Measurements from ENCODE around the gene CRACR2B.
A peak's percentile ranks its signal among the peaks of the same experiment; 100 is the strongest.

CRACR2B gene

DNA sequence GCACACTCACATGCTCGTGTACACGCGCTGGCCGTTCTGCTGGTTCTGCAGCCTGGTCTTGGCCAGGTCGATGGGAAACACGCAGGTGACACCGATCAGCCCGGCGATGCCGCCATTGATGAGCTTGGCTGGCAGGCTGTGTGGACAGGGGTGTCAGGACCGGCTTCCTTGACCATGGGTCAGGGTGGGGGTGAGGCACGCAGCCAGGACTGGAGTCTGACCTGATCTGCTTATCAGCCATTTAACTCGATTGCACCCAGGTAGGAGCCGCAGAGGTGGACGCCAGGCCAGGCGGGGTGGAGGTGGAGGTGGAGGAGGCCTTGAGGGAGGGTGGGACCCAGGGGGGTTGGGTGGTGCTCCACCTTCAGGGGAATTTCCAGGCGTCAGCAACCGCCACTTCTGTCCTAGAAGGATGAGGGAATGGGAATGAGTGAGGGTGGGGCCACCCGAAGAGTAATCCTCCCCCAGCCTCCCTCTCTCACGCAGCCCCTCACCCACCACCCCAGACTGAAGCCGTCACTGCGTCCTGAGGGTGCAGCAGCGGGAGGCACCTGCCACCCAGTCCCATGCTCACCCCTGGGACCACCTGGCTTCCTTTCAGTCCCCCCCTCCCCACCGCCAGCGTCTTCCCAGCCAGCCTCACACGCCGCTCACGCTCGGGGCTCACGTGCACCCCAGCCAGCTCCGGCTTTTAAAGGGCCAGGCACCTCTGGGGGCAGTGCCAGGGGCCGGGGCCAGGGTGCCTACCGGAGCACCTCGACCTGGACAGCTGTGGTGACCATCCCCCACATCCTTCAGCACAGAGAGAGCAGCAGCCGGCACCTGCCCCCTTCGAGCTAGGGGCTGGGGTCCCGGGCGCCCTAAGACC, 32.7 kb upstream of the CRACR2B start:
- DNase-seq (ENCODE audit: low spot score) = no peak

- no peak for DNase-seq (ENCODE audit: low spot score)
Observed at GRCh38 chr11:795634-796564, 31.8 kb upstream of the CRACR2B start.

GRCh38 chr11:796565-797295, 31.0 kb upstream of the CRACR2B start:
- DNase-seq (ENCODE audit: low spot score) = no peak

DNA sequence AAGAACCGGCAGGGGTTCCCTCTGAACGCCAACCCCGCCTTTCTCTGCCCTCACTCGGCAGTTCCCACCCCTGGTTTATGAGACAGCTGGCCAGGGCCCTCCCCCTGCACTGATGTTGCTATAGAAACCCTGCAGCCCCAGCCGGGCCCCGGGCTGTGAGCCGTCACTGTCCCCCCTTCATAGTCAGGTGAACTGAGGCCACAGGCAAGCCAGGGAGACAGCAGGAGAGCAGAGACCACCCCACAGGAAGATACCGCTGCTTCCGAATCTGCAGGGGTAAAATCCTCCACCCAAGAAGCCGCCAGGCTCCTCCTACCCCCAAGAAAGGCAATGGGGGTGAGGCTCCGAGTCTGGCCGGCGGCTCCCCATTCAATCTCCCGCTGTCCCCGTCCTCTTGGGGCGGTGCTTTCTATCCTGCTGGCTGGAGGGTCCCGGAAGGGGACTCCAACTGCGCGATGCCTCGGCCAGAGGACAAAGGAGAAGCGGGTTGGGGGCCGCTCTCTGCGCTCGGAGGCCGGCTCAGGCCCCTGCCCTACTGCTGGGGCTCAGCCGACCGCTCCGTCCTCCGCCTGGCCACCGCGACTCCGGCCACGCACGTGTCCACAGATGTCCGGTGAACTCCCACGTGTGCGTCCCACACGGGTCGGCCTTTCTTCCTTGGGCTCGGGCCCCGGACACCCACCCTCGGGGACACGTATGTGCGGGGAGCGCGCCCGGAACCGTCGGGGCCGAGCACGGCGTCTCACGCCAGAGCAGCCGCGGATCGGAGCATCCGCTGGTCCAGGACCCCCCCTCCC, 30.2 kb upstream of the CRACR2B start:
- DNase-seq (ENCODE audit: low spot score) = peak; percentile 80

DNA sequence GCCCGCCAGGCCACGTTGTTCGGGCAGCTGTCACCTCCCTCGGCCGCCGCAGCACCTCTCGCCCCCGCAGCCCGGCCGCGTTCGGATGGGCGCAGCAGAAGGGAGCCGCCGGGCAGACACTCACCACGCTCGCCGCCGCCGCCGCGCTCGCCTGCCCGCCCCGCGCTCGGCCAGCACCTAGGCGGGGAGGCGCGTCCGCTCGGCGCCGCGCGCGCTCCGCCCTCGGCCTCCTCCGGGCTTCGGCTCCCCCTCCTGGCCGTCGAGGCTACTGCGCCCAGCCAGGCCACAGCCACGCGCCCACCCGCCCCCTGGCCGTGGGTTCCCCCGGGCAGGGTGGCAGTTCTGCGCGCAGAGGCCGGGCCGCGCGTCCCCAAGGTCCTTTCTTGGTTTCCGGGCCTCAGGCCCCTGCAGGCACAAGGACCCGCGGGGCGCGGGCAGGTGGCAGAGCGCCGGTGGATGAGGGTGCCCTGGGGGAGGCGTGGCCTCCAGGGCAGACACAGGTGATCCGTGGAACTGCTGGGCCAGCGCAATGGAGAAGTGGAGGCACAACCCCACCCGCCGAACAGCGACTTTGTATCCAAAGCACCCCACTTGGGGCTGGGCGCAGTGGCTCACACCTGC, 29.5 kb upstream of the CRACR2B start, which contains the start of gene SLC25A22:
SLC25A22 (minus strand) TSS at position 189 of the 621 bp plus-strand sequence. CDS start 3,275 bp downstream, outside the sequence.
- peak; percentile 91 for DNase-seq (ENCODE audit: low spot score)

GRCh38 chr11:799641-800316, 27.9 kb upstream of the CRACR2B start:
- no peak for DNase-seq (ENCODE audit: low spot score)

DNA sequence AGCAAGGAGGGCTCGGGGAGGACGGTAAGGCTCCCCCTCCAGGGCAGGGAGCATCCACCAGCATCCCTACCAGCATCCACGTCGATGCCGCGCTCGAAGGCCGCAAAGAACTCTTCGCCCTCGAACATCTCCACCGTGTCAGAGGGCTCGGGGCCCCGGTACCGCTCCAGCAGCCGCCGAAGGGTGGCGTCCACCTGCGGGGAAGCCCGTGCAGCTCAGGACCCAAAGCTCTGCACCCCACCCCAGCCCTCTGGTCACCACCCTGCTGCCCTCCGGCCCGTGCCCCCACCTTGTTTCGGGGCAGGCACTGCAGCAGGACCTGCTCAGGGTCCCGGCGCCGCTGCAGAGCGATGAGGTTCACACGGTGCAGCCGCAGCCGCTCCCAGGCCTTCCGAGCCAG, 27.2 kb upstream of the CRACR2B start:
- DNase-seq (ENCODE audit: low spot score) = no peak

DNA sequence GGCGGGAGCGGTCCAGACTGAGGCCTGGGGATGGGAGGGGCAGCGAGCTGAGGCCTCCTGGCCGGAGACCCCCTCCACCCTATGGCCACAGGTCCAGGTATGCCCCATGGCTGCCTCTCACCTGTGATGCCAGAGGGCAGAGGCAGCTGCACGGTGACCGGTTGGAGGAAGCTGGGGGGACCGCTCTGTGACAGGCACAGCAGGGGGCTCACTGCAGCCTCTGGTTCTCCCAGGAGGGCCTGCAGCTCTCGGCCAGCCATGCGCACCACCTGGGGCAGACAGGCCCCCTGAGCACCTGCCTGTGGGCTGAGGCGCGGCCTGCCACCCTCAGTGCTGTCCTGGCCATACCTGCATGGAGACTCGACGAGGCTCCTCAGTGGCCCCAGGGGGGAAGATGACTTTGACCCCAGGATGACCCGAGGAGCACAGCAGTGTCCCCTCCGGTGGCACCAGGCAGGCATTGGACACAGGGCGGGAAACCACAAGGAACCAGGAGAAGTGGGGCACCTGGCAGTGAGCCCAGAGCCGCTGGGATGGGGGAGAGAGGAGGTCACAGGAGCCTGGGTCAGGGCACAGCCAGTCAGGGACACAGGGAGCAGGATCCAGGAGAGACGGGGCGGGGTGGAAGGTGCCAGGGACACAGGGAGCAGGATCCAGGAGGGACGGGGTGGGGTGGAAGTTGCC, 26.5 kb upstream of the CRACR2B start:
- no peak for DNase-seq (ENCODE audit: low spot score)

DNA sequence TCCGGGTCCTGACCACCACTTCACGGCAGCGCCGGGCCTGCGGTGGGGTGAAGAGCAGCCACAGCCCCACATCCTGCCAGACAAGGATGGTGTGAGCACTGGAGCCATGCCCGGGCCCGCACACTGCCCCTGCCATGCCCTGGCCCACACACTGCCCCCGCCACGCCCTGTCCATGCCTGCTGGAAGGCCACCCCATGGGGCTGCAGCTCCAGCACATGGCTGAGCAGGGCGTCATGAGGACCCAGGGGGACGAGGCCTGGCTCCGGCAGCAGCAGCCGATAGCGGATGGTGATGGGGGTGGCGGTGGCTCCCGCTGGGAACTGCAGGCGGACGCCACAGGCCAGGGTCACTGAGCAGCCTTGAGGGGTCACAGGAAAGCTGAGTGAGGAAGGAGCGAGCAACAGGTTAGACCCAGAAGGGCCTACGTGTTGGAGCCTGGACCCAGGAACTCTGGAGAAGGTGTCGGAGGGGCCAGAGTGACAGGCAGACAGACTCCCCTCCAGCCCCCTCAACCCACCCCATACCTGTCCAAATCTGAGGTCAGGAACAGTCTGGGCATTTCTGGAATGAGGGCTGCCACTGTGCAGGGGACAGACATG, 25.6 kb upstream of the CRACR2B start:
- DNase-seq (ENCODE audit: low spot score) = no peak

- no peak for DNase-seq (ENCODE audit: low spot score)
Observed at GRCh38 chr11:802693-803466, 24.8 kb upstream of the CRACR2B start.

DNA sequence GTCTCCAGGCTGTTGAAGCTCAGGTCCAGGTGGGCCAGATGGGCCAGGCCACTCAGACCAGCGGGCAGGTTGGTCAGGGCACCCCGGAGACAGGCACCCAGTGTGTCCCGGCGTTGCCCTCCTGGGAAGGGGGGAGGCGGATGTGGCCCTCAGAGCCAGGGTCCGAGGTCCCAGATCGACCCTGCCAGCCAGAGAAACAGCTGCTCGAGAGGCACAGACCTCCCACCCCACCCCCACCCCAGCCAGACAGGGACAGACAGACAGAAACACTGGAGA, 24.3 kb upstream of the CRACR2B start:
- DNase-seq (ENCODE audit: low spot score) = no peak

DNA sequence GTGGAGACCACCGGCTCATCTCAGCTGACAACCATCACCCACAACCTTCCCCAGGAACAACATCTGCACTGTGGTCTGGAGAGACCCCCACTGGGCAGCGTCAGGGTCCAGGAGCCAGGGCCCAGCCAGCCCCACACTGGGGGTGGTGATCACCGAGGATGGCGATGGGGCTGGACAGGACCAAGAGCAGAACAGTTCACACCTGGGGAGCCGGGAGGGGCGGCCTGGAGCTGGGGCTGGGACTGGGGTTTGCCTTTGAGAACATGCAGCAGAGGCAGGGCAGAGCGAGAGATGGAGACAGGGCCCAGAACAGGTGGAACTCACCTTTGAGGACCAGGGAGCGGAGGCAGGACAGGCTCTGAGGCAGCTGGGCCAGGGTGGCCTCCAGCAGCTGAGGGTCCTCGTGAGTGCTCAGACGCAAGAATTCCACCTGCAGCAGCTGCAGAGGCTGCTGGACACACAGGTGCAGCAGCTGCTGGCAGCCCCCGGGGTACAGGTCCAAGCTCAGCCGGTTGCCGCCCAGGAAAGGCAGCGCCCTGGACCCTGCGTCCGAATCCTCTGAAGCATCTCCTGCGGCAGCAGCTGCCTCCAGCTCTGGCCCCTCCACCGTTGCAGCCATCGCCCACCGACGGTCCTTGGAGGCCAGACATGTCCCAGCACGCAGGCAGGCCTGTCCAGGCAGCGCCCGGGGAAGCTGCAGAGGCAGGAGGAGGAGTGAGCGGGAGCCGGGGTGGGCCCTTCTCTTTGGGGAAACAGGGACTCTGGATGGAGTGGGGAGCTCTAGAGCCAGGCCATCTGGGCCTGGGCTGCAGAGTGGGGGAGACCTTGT, 23.7 kb upstream of the CRACR2B start:
- no peak for DNase-seq (ENCODE audit: low spot score)

- no peak for DNase-seq (ENCODE audit: low spot score)
Observed at GRCh38 chr11:804599-804964, 23.1 kb upstream of the CRACR2B start.

- no peak for DNase-seq (ENCODE audit: low spot score)
Observed at GRCh38 chr11:808427-809286, 19.1 kb upstream of the CRACR2B start.

DNA sequence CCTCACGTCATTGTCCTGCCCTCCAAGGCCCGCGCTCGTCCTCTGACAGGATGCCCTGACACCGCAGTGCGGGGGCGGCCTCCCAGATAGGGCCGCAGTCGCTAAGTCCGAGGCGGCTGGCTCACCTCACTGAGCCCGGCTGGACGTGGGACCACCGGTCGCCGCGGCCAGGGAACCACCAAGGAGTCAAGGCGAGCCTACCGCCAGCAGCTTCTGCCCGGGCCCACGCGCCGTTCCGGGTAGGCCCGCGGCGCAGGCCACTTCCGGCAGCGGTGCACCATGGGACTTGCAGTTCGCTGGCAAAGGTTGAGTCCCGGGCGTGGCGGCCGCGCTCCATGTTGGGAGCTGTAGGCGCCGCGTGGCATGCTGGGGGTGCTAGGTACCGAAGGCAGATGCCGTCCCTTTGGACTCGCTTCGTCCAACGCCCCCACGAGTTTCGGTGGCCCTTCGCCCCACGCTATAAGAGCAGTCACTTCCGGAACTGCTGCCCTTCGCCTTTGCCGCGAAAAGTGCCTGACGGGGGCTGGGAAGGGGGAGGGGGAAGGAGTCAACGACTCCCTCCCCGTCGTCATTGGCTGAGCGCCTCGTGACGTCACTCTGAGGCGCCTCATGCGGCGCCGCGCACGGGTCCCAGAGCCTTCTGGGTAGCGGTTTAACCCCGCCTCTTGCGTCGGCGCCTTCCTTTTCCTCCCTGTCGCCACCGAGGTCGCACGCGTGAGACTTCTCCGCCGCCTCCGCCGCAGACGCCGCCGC, 18.3 kb upstream of the CRACR2B start, which contains the start of gene RPLP2:
RPLP2 (plus strand) TSS at position 681 of the 753 bp plus-strand sequence. CDS start 268 bp downstream, outside the sequence.
- DNase-seq (ENCODE audit: low spot score) = peak; percentile 98

DNA sequence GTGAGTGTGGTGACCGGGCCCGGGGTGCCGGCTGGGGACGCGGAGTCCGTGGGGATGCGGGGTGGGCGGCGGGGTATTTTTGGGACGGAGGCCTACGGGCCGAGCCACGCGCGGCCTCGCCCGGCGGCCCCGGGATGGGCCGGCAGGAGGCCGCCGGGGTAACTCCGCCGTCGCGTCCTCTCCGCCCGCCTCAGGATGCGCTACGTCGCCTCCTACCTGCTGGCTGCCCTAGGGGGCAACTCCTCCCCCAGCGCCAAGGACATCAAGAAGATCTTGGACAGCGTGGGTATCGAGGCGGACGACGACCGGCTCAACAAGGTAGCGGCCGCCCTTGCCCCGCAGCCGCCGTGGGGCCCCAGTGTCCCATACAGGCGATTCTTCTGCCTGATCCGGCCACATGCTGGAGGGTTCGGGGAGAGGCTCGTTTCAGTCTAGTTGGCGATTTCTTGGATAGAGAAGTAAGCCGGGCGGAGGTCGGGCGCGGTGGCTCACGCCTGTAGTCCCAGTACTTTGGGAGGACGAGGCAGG, 17.6 kb upstream of the CRACR2B start:
- DNase-seq (ENCODE audit: low spot score) = no peak
